HEK293T (cell line): ENCODE data around the gene IL19.

Source experiments
- ARNT ChIP-seq: fragments of 450-650 bp; IDR thresholded peaks from 2 replicates; pipeline ENCODE4 v1.6.1; 2017; ENCODE audit warnings: mild to moderate bottlenecking
- CTBP1 ChIP-seq: fragments of 450-650 bp; IDR thresholded peaks from 2 replicates; pipeline ENCODE4 v1.6.1; 2016; ENCODE audit warnings: borderline replicate concordance
- FOXA1 ChIP-seq: fragments of 450-650 bp; IDR thresholded peaks from 2 replicates; pipeline ENCODE4 v1.6.1; 2016; ENCODE audit warnings: mild to moderate bottlenecking
- FOXM1 ChIP-seq: fragments of 450-650 bp; IDR thresholded peaks from 2 replicates; pipeline ENCODE4 v1.6.1; 2017; ENCODE audit warnings: mild to moderate bottlenecking, borderline replicate concordance
- NFRKB ChIP-seq: fragments of 450-650 bp; IDR thresholded peaks from 2 replicates; pipeline ENCODE4 v1.6.1; 2016; ENCODE audit warnings: mild to moderate bottlenecking, moderate library complexity
- SP1 ChIP-seq: fragments of 450-650 bp; IDR thresholded peaks from 2 replicates; pipeline ENCODE4 v1.6.1; 2017
- ZNF384 ChIP-seq: fragments of 450-650 bp; IDR thresholded peaks from 2 replicates; pipeline ENCODE4 v1.6.1; 2016
- TF ChIP-seq, protein P1 (sequence below): fragments of 450-650 bp; IDR thresholded peaks from 2 replicates; pipeline ENCODE4 v1.6.1; 2016

DNA sequence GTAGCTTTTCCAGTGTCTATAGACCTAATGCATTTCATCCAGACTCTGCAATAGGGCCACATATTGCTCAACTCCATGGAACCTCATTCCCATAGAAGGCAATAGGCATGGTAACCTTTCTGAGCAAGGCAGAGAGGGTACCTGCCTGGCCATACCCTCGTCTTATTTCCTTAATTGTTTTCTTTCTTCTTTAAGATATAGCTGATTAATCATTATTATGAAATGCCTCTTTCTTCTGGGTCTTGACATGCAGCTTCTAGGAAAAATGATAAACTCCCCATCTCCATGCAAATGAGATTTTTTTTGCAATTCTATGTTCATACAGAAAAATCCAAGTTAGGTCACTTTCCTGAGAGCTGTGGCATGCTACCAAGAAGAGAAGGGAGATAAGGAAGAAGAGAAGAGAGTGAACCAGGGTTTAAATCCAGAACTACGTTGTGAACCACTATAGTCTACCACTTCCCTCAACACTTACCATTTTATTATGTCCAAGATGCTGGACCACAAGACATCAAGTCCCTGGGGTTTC lies 61.8 kb downstream of the IL19 start:
- TF ChIP-seq, protein P1, sequence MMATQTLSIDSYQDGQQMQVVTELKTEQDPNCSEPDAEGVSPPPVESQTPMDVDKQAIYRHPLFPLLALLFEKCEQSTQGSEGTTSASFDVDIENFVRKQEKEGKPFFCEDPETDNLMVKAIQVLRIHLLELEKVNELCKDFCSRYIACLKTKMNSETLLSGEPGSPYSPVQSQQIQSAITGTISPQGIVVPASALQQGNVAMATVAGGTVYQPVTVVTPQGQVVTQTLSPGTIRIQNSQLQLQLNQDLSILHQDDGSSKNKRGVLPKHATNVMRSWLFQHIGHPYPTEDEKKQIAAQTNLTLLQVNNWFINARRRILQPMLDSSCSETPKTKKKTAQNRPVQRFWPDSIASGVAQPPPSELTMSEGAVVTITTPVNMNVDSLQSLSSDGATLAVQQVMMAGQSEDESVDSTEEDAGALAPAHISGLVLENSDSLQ: no peak
- TF ChIP-seq SP1: no peak
- no peak for TF ChIP-seq ARNT
- TF ChIP-seq NFRKB: no peak
- TF ChIP-seq FOXM1: no peak
- TF ChIP-seq FOXA1: no peak
- TF ChIP-seq CTBP1: no peak
- no peak for TF ChIP-seq ZNF384
